ENCODE measurements around the gene NTN1.

DNA sequence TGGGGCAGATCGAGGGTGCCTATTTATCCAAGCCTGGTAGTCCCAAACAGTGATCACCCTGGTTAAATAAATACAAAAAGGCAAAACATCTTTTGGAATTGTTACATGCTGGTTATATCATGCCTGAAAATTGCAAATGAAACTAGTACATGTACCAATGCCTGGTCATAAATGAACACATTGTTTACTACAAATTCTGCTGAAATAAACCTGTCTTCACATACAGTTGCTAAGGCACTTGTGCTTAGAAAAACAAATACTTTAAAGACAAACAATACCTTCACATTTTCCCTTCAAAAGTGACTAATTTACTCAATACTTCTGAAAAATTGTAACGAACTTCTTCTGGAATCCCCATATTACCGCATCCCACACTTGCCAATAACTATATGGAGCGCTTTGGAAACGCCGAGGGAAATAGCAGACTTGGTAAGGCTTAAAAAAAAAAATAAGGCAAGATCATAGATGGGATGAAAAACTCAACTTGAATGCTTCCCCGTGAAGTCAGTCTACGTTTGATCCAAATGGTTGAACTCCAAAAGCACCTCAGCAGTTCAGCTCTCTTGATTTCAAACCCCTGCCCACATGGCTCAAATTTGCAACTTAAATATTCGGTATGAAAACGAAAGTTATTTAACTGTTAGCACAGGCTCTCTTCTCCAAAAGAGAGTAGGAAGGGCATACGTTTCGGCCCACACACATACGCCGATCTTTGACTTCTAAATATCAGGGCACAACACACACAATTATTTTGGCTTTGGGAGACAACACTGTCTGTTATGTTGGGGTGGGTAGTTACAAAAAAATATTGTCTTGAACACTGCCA lies 264.5 kb downstream of the NTN1 start:
- no peak for TF ChIP-seq POLR2A (IDR thresholded peaks at IDR 0.05)
- TF ChIP-seq, protein P1, sequence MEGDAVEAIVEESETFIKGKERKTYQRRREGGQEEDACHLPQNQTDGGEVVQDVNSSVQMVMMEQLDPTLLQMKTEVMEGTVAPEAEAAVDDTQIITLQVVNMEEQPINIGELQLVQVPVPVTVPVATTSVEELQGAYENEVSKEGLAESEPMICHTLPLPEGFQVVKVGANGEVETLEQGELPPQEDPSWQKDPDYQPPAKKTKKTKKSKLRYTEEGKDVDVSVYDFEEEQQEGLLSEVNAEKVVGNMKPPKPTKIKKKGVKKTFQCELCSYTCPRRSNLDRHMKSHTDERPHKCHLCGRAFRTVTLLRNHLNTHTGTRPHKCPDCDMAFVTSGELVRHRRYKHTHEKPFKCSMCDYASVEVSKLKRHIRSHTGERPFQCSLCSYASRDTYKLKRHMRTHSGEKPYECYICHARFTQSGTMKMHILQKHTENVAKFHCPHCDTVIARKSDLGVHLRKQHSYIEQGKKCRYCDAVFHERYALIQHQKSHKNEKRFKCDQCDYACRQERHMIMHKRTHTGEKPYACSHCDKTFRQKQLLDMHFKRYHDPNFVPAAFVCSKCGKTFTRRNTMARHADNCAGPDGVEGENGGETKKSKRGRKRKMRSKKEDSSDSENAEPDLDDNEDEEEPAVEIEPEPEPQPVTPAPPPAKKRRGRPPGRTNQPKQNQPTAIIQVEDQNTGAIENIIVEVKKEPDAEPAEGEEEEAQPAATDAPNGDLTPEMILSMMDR (IDR thresholded peaks at IDR 0.05) = no peak
